HK-2 (cell line): Measurements from ENCODE around the gene FAM209A.
"Not testable (repeated sequence)": the region's sequence is repeated elsewhere in the genome, so short reads cannot be mapped to it uniquely, and the experiment has no call there.

Source experiments
- DNase-seq: peaks from one replicate; pipeline ENCODE4 v3.0.0-alpha.2; 2018; ENCODE audit not compliant: unreplicated experiment

Gene FAM209A

DNA sequence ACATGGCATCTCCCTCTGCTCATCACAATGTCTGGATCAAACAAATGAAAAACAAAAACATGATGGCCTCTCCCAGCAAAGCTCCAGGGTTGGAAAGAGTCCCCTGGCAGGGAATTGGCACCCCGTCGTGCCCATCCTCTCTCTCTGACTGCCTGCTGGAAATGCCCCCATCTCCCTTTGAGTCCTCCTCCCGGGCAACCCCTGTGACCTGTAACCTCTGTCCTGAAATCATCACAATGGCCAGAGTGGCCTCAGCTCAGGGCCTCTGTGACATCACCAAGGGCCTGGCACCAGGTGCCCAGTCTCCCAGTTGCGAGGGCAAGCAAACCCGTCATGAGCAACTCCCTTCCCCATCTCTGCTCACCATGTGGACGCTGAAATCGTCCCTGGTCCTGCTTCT lies at the start of gene FAM209A:
FAM209A (plus strand) TSS at position 301 of the 400 bp plus-strand sequence; CDS start at position 366, 65 bp downstream.
- not testable (repeated sequence) for DNase-seq

DNA sequence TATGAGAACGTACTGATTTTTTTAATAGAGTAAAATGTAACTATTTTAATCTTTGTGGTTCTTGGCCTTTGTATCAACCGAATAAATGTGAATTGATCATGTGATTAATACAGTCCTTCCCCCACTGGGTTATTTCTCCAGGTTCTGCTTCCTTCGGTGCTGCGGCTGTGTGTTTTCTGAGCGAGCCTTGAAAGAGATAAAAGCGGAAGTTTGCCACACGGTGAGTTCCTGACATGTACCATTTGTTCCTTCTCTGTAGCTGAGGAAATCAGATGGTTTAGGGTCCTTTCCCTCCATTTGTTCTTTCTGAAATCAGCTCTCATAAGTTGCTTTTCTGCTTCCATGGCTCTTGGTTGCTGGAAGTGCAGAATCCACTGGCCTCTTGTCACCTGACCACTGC lies 40.6 kb upstream of the FAM209A start:
- DNase-seq = no peak

DNA sequence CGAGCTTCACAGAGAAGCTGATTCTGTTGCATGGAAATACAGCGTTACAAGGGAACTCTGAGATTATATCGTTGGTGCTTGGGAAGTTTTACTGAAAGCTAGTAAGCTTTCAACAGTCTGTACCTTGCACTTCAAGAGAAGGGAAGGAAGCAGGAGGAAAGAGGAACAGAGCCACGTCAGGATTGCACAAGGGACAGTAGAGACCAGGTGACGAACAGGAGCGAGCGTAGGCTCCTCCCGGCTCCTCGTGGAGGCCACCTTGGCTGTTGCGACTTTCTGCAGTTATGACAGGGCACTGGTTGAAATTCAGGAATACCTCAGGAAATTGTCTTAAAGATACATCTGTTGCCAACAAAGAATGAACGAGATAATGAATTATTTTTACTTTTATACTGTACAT lies 37.3 kb upstream of the FAM209A start:
- DNase-seq = no peak

- DNase-seq = no peak
Observed at GRCh38 chr20:56488566-56488965, 36.0 kb upstream of the FAM209A start.

GRCh38 chr20:56501116-56501515 lies 23.4 kb upstream of the FAM209A start:
- DNase-seq = no peak

GRCh38 chr20:56503916-56504315 lies 20.6 kb upstream of the FAM209A start:
- no peak for DNase-seq

DNA sequence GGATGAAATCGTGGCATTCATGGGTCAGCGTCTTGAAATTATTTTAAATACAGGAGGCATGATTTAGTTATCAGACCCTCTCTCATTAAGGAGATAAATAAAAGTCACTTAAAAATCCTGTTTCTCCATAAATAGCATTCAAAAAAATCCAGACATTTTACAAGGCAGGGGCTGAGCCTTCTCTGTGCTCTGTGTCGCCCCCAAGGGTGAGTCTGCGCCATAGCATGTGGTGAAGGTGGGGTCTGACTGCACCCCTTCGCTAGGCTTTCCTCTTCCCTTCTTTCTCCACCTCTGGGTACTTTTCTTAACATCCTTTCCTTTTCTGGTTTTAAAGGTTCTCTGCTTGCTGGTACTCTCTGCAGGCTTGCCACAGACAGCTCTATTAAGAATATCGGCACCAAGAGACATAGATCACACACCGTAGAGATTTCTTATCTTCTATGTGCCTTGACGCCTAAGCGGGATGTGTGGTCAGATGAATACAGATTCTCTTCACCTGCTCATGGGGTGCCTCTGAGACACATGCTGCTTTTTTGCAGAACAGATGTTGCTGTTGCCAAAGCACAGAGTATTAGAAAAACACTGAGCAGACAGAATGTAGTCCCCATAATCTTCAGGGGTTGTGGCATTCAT lies 20.1 kb upstream of the FAM209A start:
- DNase-seq = no peak

- no peak for DNase-seq
Observed at GRCh38 chr20:56506103-56506502, 18.4 kb upstream of the FAM209A start.

DNA sequence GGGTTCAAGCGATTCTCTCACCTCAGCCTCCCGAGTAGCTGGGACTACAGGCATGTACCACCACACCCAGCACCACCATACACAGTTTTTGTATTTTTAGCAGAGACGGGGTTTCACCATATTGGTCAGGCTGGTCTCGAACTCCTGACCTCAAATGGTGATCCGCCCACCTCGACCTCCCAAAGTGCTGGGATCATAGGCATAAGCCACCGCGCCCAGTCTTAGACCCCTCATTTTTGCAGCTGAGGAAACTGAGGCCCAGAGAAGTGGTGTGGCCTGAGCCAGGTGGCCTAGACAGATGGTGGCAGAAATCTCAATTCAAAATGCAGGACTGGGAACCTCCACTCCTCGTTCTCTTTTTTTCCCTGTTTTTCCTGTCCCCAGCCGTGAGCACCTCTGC lies 12.6 kb upstream of the FAM209A start:
- no peak for DNase-seq

- DNase-seq = peak; percentile 11
Observed at GRCh38 chr20:56513161-56514150, 11.1 kb upstream of the FAM209A start.

- DNase-seq = no peak
Observed at GRCh38 chr20:56516631-56517030, 7.9 kb upstream of the FAM209A start.

GRCh38 chr20:56517211-56517610 lies 7.3 kb upstream of the FAM209A start:
- DNase-seq = no peak

- DNase-seq = no peak
Observed at GRCh38 chr20:56517641-56518040, 6.9 kb upstream of the FAM209A start.

GRCh38 chr20:56518126-56518525 lies 6.4 kb upstream of the FAM209A start:
- no peak for DNase-seq

DNA sequence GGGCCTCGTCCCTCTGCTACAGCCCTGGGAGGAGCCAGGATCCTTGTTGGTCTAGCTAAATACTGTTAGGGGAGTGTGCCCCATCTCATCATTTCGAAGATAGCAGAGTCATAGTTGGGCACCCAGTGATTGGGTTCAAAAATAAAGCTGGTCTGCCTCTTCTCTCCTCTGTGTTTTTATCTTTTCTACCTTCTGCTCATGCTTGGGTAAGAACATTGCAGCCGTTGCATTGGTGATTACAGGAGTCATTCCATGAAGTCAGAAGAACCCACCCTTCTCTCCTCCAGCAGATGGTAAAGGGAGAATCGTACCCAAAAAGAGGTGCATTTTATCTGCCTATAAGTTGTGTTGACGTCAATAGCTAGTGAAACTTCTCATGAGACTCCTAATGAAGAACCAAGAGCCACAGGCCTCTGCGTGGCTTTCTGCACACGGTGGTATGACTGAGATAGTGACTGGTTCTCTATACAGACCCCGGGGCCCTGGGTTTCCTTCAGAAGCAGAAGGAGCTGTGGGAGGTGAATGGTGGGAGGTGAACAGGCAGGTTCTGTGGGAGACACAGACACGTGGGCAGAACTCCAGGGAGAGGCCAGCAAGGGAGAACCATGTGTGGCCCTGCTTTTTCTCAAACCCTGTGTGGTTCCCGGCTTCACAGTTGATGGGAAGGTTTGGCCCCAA lies 5.7 kb upstream of the FAM209A start:
- DNase-seq = no peak

GRCh38 chr20:56519551-56519950 lies 5.0 kb upstream of the FAM209A start:
- DNase-seq = no peak

- DNase-seq = no peak
Observed at GRCh38 chr20:56520180-56520579, 4.4 kb upstream of the FAM209A start.

DNA sequence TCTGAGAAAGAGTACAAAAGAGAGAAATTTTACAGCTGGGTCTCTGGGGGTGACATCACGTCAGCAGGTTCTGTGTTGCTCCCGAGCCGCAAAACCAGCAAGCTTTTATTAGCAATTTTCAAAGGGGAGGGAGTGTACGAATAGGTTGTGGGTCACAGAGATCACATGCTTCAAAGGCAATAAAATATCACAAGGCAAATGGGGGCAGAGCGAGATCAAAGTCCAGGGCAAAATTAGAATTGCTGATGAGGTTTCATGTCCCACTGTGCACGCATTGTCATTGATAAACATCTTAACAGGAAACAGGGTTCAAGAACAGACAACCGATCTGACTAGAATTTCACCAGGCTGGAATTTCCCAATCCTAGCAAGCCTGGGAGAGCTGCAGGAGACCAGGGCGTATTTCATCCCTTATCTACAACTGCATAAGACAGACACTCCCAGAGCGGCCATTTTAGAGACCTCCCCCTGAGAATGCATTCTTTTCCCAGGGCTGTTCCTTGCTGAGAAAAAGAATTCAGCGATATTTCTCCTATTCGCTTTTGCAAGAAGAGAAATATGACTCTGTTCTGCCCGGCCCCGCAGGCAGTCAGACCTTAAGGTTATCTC lies 3.7 kb upstream of the FAM209A start:
- not testable (repeated sequence) for DNase-seq

DNA sequence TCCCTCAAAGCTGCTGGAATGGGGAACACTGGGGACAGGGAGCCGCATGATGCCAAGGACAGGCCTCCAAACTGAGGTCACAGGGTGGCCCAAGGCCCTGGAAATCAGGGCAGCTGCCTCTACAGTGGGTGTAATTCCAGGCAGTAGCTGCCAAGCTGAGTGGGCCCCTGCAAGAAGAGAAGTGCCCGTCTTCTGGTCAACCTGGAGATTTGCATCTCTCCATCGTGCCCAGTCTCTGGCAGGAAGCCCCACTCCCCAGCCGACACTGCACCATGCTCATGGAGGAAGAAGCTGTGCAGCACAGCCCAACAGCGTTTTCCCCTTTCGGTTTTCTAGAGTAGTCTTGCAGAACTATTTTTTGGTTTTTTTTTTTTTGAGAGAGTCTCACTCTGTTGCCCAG lies 2.2 kb upstream of the FAM209A start:
- DNase-seq = no peak

DNA sequence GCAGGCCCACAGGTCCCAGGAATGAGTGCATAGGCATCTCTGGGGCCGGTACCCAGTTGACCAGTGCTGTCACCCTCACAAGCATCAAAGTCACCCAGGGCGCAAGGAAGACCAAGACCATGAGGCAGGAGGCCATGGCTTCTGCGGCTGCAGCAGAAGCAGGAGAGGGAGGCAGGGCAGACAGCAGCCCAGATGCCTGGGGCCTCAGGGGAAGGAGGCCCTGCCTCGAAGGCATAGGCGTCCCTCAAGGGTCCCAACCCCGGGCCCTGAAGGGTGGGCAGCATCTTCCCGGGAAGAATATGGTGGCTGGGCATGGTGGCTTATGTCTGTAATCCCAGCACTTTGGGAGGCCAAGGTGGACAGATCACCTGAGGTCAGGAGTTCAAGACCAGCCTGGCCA lies 3.0 kb downstream of the FAM209A start:
- DNase-seq = no peak

- DNase-seq = not testable (repeated sequence)
Observed at GRCh38 chr20:56532946-56533345, 8.4 kb downstream of the FAM209A start, which contains the start of gene FAM209B. TSS of gene FAM209B (plus strand) at chr20:56533246. CDS start at chr20:56533342, 96 bp downstream.

DNA sequence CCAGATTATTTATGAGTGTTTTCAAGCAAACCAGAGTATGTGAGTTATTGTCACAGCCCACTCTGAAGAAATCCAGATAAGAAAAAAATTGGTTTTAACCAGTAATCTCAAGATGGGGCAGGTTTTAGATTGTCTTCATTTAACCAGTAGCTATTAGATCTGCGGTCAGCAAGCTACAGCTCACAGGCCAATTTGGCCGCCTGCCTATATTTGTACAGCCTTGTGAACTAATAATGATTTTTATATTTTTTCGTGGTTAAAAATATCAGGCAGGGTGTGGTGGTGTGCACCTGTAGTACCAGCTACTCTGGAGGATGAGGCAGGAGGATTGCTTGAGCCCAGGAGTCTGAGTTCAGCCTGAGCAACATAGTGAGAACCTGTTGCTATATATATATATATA lies 13.5 kb downstream of the FAM209A start:
- DNase-seq = no peak
